ENCODE results near the gene CTNNA3.

The CTNNA3 gene

DNA sequence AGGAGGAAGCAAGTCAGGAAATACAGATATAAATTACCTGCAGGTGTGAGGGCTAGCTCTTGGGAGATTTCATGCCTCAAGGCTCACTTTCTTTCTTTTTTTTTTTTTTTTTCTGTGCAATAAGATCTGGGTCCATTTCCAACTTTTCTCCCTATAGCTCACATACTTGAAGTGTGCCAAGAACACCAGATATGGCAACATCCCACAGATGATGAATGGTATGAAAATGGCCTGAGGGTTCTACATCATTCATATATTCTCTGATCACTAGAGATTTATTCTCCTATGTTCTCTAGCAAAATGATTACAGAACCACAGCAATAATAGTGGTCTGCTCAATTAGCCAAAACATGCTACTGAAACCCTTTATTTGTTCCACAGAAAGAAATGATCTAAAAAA is 653.0 kb downstream of the CTNNA3 start:
- in situ Hi-C loops (cut with MboI; ENCODE audit: low sequenced_read_pairs, unreplicated experiment): no loop called here
- TF ChIP-seq, protein P1, sequence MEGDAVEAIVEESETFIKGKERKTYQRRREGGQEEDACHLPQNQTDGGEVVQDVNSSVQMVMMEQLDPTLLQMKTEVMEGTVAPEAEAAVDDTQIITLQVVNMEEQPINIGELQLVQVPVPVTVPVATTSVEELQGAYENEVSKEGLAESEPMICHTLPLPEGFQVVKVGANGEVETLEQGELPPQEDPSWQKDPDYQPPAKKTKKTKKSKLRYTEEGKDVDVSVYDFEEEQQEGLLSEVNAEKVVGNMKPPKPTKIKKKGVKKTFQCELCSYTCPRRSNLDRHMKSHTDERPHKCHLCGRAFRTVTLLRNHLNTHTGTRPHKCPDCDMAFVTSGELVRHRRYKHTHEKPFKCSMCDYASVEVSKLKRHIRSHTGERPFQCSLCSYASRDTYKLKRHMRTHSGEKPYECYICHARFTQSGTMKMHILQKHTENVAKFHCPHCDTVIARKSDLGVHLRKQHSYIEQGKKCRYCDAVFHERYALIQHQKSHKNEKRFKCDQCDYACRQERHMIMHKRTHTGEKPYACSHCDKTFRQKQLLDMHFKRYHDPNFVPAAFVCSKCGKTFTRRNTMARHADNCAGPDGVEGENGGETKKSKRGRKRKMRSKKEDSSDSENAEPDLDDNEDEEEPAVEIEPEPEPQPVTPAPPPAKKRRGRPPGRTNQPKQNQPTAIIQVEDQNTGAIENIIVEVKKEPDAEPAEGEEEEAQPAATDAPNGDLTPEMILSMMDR (IDR thresholded peaks at IDR 0.05; ENCODE audit: borderline replicate concordance, control extremely low read depth, extremely low read depth, insufficient read depth, missing control alignments): no peak
- DNase-seq (ENCODE audit: low spot score): no peak

DNA sequence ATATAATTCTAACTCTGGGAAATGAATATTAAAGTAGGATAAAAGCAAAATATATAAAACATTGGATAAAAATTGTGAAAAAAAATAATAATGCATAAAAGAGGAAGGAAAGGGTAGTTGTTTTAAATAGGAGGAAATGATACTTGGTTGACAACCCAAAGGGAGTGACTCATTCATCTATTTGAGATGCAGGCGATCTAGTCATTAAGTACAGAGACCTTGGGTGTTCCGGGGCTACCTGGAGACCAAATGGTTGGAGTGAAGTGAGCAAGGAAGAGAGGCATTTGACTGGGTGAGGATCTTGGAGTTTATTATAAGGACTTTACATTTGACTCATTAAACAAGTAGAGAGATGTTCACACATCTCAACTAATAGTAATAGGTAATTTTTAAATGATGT is 659.2 kb downstream of the CTNNA3 start:
- TF ChIP-seq, protein P1 (IDR thresholded peaks at IDR 0.05; ENCODE audit: borderline replicate concordance, control extremely low read depth, extremely low read depth, insufficient read depth, missing control alignments): no peak
- in situ Hi-C loops (cut with MboI; ENCODE audit: low sequenced_read_pairs, unreplicated experiment): no loop called here
- DNase-seq (ENCODE audit: low spot score): no peak

DNA sequence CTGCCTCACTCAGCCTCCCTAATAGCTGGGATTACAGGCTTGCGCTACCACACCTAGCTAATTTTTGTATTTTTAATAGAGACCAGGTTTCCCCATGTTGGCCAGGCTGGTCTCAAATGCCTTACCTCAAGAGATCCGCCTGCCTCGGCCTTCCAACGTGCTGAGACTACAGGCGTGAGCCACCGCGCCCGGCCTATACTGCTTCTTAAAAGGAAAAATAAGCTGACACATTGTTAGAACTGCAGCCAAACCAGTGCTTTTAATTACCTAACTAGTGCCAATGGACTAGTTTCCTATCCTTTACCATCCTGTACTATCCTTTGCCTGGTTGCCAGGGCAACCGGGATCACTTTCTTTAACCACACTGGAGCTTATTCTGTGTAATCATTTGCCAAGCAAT is 662.1 kb downstream of the CTNNA3 start:
- in situ Hi-C loops (cut with MboI; ENCODE audit: low sequenced_read_pairs, unreplicated experiment): no loop called here
- TF ChIP-seq, protein P1 (IDR thresholded peaks at IDR 0.05; ENCODE audit: borderline replicate concordance, control extremely low read depth, extremely low read depth, insufficient read depth, missing control alignments): no peak
- DNase-seq (ENCODE audit: low spot score): no peak

DNA sequence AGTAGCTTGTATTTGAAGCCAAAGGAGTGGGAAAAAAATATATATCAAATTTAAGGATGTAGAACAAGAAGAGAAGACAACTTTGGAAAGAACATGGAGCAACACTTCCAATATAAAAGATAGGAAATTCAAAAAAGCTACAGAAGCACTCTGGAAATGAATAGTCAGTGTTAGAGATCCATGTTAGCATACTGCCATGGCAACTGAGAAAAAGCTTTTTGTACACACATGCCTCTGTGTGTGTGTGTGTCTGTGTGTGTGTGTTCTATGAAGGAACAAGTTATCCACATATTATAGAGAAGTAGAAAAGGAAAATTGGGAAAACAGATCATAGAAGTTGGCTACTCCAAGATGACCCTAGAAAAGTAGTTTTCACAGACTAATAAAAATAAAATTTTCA is 673.9 kb downstream of the CTNNA3 start:
- no peak for DNase-seq (ENCODE audit: low spot score)

DNA sequence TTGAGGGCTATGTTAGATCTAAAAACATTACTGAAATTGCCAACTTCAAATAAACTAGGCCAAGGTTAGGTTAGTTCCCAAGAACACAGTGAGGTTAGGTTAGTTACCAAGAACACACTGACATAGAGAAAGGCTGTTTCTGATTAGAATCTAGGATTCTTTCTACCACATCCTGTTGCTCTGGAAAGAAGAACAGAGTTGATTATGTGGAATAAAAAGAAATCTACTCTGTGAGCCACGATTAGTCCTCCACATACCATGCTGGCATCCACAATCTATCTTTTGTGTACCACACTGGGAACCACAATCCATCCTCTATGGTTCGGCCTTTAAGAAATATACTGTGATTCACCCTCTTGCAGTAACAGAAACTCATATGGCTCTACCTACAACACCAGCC is 678.8 kb downstream of the CTNNA3 start:
- TF ChIP-seq, protein P1 (IDR thresholded peaks at IDR 0.05; ENCODE audit: borderline replicate concordance, control extremely low read depth, extremely low read depth, insufficient read depth, missing control alignments): no peak
- in situ Hi-C loops (cut with MboI; ENCODE audit: low sequenced_read_pairs, unreplicated experiment): no loop called here
- no peak for DNase-seq (ENCODE audit: low spot score)

More for the DNA sequence above, 673.9 kb downstream of the CTNNA3 start:
- TF ChIP-seq, protein P1 (IDR thresholded peaks at IDR 0.05; ENCODE audit: borderline replicate concordance, control extremely low read depth, extremely low read depth, insufficient read depth, missing control alignments): no peak
- in situ Hi-C loops (cut with MboI; ENCODE audit: low sequenced_read_pairs, unreplicated experiment): no loop called here

DNA sequence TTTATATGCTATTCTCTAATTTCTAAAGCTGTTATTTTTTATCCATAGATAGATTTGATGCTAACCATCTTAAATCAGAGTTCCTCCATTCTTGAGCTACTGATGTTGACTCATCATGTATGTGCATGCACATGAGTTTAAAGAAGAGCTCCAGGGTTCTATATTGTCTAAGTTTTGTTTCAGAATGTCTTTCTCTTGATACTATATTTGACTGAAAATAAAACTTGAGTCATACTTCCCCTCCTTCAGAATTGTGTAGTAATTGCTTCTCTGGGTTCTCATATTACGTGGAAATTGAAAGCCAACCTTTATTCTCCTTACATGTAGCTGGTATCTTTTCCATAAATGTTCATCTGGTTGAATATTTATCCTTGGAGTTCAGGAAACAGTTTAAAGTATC is 680.8 kb downstream of the CTNNA3 start:
- TF ChIP-seq, protein P1 (IDR thresholded peaks at IDR 0.05; ENCODE audit: borderline replicate concordance, control extremely low read depth, extremely low read depth, insufficient read depth, missing control alignments): no peak
- DNase-seq (ENCODE audit: low spot score): no peak
- in situ Hi-C loops (cut with MboI; ENCODE audit: low sequenced_read_pairs, unreplicated experiment): no loop called here

DNA sequence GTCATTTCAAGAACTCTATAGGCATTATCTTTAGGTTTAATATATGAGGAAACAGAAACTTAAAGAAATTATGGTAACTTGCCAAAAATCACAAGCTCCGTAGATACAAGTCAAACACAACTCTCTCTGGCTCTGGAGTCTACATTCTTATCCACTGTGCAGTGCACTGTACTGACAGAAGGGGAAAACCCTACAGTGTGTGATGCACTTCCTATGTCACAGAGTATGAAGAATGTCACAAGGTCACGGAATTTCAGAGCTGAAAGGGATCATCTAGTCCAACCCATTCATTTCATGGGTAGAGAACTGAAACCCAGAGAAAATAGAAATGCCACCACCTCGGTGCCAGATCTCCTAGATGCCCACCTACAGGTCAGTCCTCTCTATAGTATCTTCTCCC is 684.0 kb downstream of the CTNNA3 start:
- in situ Hi-C loops (cut with MboI; ENCODE audit: low sequenced_read_pairs, unreplicated experiment): no loop called here
- DNase-seq (ENCODE audit: low spot score): no peak
- TF ChIP-seq, protein P1 (IDR thresholded peaks at IDR 0.05; ENCODE audit: borderline replicate concordance, control extremely low read depth, extremely low read depth, insufficient read depth, missing control alignments): no peak

Data from GM13976 (cell line).